ENCODE results near the gene BAG5. TPM values are rescaled to one million over a fixed set of nuclear protein-coding genes. Genes with fewer than 3 reads are reported as not detected.
A peak's percentile ranks its signal among the peaks of the same experiment; 100 is the strongest.

Gene BAG5
- total RNA-seq, 1 experiment from 2014 or later = 27.0 TPM

GRCh38 chr14:103530831-103531230, 31.6 kb downstream of the BAG5 start (continued):
- no peak for TF ChIP-seq REST (IDR thresholded peaks at IDR 0.05; ENCODE audit: low read depth)
- TF ChIP-seq TCF7L2 (IDR thresholded peaks at IDR 0.05; ENCODE audit: borderline replicate concordance, extremely low read depth, insufficient read depth, insufficient read length) = no peak
- TF ChIP-seq, protein P1, sequence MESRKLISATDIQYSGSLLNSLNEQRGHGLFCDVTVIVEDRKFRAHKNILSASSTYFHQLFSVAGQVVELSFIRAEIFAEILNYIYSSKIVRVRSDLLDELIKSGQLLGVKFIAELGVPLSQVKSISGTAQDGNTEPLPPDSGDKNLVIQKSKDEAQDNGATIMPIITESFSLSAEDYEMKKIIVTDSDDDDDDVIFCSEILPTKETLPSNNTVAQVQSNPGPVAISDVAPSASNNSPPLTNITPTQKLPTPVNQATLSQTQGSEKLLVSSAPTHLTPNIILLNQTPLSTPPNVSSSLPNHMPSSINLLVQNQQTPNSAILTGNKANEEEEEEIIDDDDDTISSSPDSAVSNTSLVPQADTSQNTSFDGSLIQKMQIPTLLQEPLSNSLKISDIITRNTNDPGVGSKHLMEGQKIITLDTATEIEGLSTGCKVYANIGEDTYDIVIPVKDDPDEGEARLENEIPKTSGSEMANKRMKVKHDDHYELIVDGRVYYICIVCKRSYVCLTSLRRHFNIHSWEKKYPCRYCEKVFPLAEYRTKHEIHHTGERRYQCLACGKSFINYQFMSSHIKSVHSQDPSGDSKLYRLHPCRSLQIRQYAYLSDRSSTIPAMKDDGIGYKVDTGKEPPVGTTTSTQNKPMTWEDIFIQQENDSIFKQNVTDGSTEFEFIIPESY (IDR thresholded peaks at IDR 0.05; ENCODE audit: extremely low read depth, insufficient replicate concordance, low read length) = no peak
- no peak for TF ChIP-seq FOSL1 (IDR thresholded peaks at IDR 0.05; ENCODE audit: low read depth)
- no peak for TF ChIP-seq SP1 (IDR thresholded peaks at IDR 0.05; ENCODE audit: low read depth)
- no peak for TF ChIP-seq CBX3 (IDR thresholded peaks at IDR 0.05; ENCODE audit: low read depth)

DNA sequence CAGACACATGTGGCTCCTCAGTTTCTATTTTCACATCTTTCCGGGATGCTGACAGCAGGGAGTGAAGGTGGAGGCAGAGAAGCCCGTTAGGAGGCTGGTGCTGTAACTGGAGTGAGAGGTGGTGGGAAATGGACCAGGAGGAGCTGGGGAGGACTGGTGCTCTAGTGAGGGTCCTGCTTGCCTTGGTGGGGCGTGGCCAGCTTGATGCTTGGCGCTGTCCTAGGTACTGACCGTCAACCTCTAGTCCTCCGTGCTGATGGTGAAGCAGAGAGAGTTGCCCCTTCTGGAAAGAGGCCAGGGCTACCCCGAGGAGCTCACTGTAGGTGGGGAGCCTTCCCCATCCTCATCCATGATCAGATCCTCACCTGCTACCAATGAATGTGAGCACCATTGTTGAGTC, 32.1 kb downstream of the BAG5 start:
- DNase-seq (ENCODE audit: low read depth, low spot score) = no peak
- Histone ChIP-seq H3K27me3 (ENCODE audit: insufficient read depth, low read length) (no peaks in the 10 kb centered on the region), H3K36me3 (ENCODE audit: control insufficient read depth in 1 of 2, insufficient read depth in 2 of 2, low read length in 2 of 2) (peaks cover 0 to 17% of the 10 kb centered on the region in 2 experiments; a peak in 2 of 4 replicates), H3K4me2 (ENCODE audit: low read length) (peak overlapping the region; percentile 96), H3K9ac (ENCODE audit: low read length) (peak overlapping the region; percentile 96; the same call in 1 of the 2 replicates), H3K9me3 (ENCODE audit: control insufficient read depth in 1 of 2, insufficient read depth in 1 of 2, low read depth in 1 of 2, low read length in 2 of 2) (no peaks in the 10 kb centered on the region), H3K79me2 (ENCODE audit: insufficient read depth, low read length) (peaks cover 30% of the 10 kb centered on the region), H4K20me1 (ENCODE audit: insufficient read depth) (no peaks in the 10 kb centered on the region), H3K27ac (ENCODE audit: low read depth, low read length) (no peak overlapping the region; the same call in 1 of the 2 replicates), H3K9me2 (ENCODE audit: insufficient read depth) (no peaks in the 10 kb centered on the region), H2AFZ (ENCODE audit: low read depth, low read length, poor library complexity, severe bottlenecking) (no peak overlapping the region), H3K4me1 (ENCODE audit: control insufficient read depth in 1 of 2, insufficient read depth in 2 of 2, low read length in 2 of 2) (peaks cover 10 to 28% of the 10 kb centered on the region in 2 experiments; a peak in 3 of 4 replicates), H3K4me3 (replicated peaks in 1 of 2; ENCODE audit: low read depth in 1 of 2, low read length in 2 of 2) (peak overlapping the region; percentile 85 to 97)
- BruUV-seq (replicated peaks) = TSS peak; percentile 59
- TF ChIP-seq EGR1 (IDR thresholded peaks at IDR 0.05; ENCODE audit: low read depth) (no peak), CEBPB (IDR thresholded peaks at IDR 0.05; ENCODE audit: low read depth) (no peak), CTCF (IDR thresholded peaks at IDR 0.05 in 2 of 3, conservative IDR thresholded peaks at IDR 0.05 in 1 of 3; ENCODE audit: borderline replicate concordance in 1 of 3, insufficient read depth in 1 of 3, low read depth in 2 of 3, low read length in 2 of 3) (no peak), SRF (IDR thresholded peaks at IDR 0.05; ENCODE audit: low read depth) (no peak), REST (IDR thresholded peaks at IDR 0.05; ENCODE audit: low read depth) (no peak)
- intact Hi-C loops (cut with micrococcal nuclease) = no loop called here
- ChIA-PET POLR2A (interaction anchor here (1.2 kb wide), 1 partner anchor 9 kb away, joined by 5 read pairs; no protein-coding TSS in a partner anchor), CTCF (interaction anchor here (0.7 to 1.3 kb wide), 2 partner anchors 9 to 10 kb away, joined by 3 read pairs; no protein-coding TSS in a partner anchor), RAD21 (ENCODE audit: low non-redundant PET in 1 of 2, low total read pairs in 2 of 2, uncharacterized antibody in 2 of 2, unreplicated experiment in 2 of 2) (no interaction called here)
- ATAC-seq = no peak
